MCF 10A (cell line): ENCODE results near the gene WDR62. TPM values are rescaled to one million over a fixed set of nuclear protein-coding genes. Genes with fewer than 3 reads are reported as not detected.
A peak's percentile ranks its signal among the peaks of the same experiment; 100 is the strongest.

Experiments
- BruUV-seq: library from RNA; stranded (reverse); fragments of 400-500 nt; replicated peaks from 2 replicates; lab custom pipeline; 2021; lab: Mats Ljungman, UMichigan
- CTCF ChIA-PET: fragments of 300-600 bp; sonication (Branson Sonifier 250); formaldehyde crosslinking; extraction: SDS; loops from one replicate; lab custom pipeline; 2021; ENCODE audit warnings: antibody characterized with exemption, inconsistent platforms; lab: Yijun Ruan, JAX
- POLR2A ChIA-PET: fragments of 300-600, 350-650 bp; sonication (Branson Sonifier 250); formaldehyde crosslinking; extraction: SDS; loops from one replicate; lab custom pipeline; 2020; ENCODE audit warnings: antibody characterized with exemption, inconsistent platforms; lab: Yijun Ruan, JAX
- DNase-seq: peaks from one replicate; pipeline ENCODE4 v3.0.0-alpha.2; 2018; ENCODE audit not compliant: unreplicated experiment
- H3K27ac Mint-ChIP-seq: one replicate; pipeline ENCODE4 v1.8.0; 2022; ENCODE audit warnings: mild to moderate bottlenecking, low read depth, mixed read lengths; ENCODE audit not compliant: unreplicated experiment
- H3K27me3 Mint-ChIP-seq: one replicate; pipeline ENCODE4 v1.8.0; 2022; ENCODE audit warnings: mixed read lengths; ENCODE audit not compliant: insufficient read depth, unreplicated experiment
- H3K36me3 Mint-ChIP-seq: one replicate; pipeline ENCODE4 v1.8.0; 2022; ENCODE audit warnings: mild to moderate bottlenecking, moderate library complexity, mixed read lengths; ENCODE audit not compliant: insufficient read depth, unreplicated experiment
- H3K4me1 Mint-ChIP-seq: one replicate; pipeline ENCODE4 v1.8.0; 2022; ENCODE audit warnings: mixed read lengths; ENCODE audit not compliant: insufficient read depth, unreplicated experiment
- H3K4me3 Mint-ChIP-seq: one replicate; pipeline ENCODE4 v1.8.0; 2022; ENCODE audit warnings: mild to moderate bottlenecking, moderate library complexity, mixed read lengths; ENCODE audit not compliant: unreplicated experiment
- H3K9me3 Mint-ChIP-seq: one replicate; pipeline ENCODE4 v1.8.0; 2022; ENCODE audit warnings: mixed read lengths; ENCODE audit not compliant: unreplicated experiment
- CTCF ChIP-seq: fragments of 200-600 bp; IDR thresholded peaks from one replicate; pipeline ENCODE4 v1.8.0; 2022; ENCODE audit warnings: antibody characterized with exemption, mild to moderate bottlenecking; ENCODE audit not compliant: unreplicated experiment
- intact Hi-C: fragments of 100-400 bp; cut with micrococcal nuclease; formaldehyde crosslinking; loops from 2 replicates; pipeline ENCODE4 v1.14.1; 2022
- total RNA-seq: library from RNA; stranded (reverse); gene quantifications from 2 replicates; pipeline ENCODE4 v1.2.3, GENCODE V29; 2022

WDR62 gene
- total RNA-seq, 1 experiment from 2014 or later: 6.2 TPM

- no peaks in the 10 kb centered on the region for H3K36me3 Mint-ChIP-seq
- ChIA-PET CTCF (interaction anchor here (0.6 kb wide), 3 partner anchors 9 to 1328 kb away, joined by 3 to 4 read pairs (median 3); no protein-coding TSS in a partner anchor), POLR2A (interaction anchor here (0.5 to 1.1 kb wide), 3 partner anchors 16 to 94 kb away, joined by 3 to 4 read pairs (median 3); partner anchors contain the start of genes ALKBH6, POLR2I and TBCB)
- intact Hi-C loops: no loop called here
- BruUV-seq: no TSS peak
- peak; percentile 58 for DNase-seq
- no peak overlapping the region for H3K4me3 Mint-ChIP-seq
- no peaks in the 10 kb centered on the region for H3K4me1 Mint-ChIP-seq
- no peaks in the 10 kb centered on the region for H3K9me3 Mint-ChIP-seq
- H3K27ac Mint-ChIP-seq: peak overlapping the region; percentile 29
- no peak for TF ChIP-seq CTCF
- no peaks in the 10 kb centered on the region for H3K27me3 Mint-ChIP-seq
These were observed 24.2 kb upstream of the WDR62 start for GRCh38 chr19:36030264-36031148.

- H3K36me3 Mint-ChIP-seq: no peaks in the 10 kb centered on the region
- ChIA-PET POLR2A (interaction anchor here (1.1 kb wide), 1 partner anchor 17 kb away, joined by 3 read pairs; the partner anchor contains the start of gene ALKBH6), CTCF (interaction anchor here (0.8 kb wide), 1 partner anchor 10 kb away, joined by 5 read pairs; no protein-coding TSS in a partner anchor)
- no peak overlapping the region for H3K4me3 Mint-ChIP-seq
- BruUV-seq: no TSS peak
- no peak for TF ChIP-seq CTCF
- no peaks in the 10 kb centered on the region for H3K4me1 Mint-ChIP-seq
- H3K27me3 Mint-ChIP-seq: no peaks in the 10 kb centered on the region
- H3K9me3 Mint-ChIP-seq: no peaks in the 10 kb centered on the region
- intact Hi-C loops: no loop called here
- DNase-seq: no peak
- H3K27ac Mint-ChIP-seq: peak overlapping the region; percentile 29
These were observed 23.4 kb upstream of the WDR62 start for GRCh38 chr19:36031308-36031707.

GRCh38 chr19:36032251-36033104, 22.2 kb upstream of the WDR62 start, which contains the start of gene CLIP3:
CLIP3 (minus strand) TSS chr19:36032873; CDS start chr19:36032357, 516 bp downstream.
- BruUV-seq: no TSS peak
- H3K9me3 Mint-ChIP-seq: no peaks in the 10 kb centered on the region
- no peaks in the 10 kb centered on the region for H3K36me3 Mint-ChIP-seq
- H3K27ac Mint-ChIP-seq: no peak within 1 kb of the TSS
- no peaks in the 10 kb centered on the region for H3K4me1 Mint-ChIP-seq
- ChIA-PET POLR2A (no interaction called here), CTCF (no interaction called here)
- no peak within 1 kb of the TSS for H3K4me3 Mint-ChIP-seq
- DNase-seq: no peak
- no peak for TF ChIP-seq CTCF
- intact Hi-C loops: no loop called here
- H3K27me3 Mint-ChIP-seq: no peaks in the 10 kb centered on the region
